HG03108 (cell line): ENCODE measurements around the gene EBF4.
"Not testable (repeated sequence)": the region's sequence is repeated elsewhere in the genome, so short reads cannot be mapped to it uniquely, and the experiment has no call there.

Experiments used
- ATAC-seq: cut with Tn5 transposase; IDR thresholded peaks from one replicate; pipeline ENCODE4 v1.9.1; 2021; ENCODE audit warnings: moderate library complexity; ENCODE audit not compliant: unreplicated experiment

Gene EBF4

GRCh38 chr20:2671977-2672376 lies 20.6 kb upstream of the EBF4 start:
- no peak for ATAC-seq

- ATAC-seq, result no peak
These were observed 20.1 kb upstream of the EBF4 start for GRCh38 chr20:2672446-2672845.

GRCh38 chr20:2673453-2673852 lies 19.1 kb upstream of the EBF4 start:
- ATAC-seq, result no peak

GRCh38 chr20:2680046-2680445 lies 12.5 kb upstream of the EBF4 start:
- no peak for ATAC-seq

- ATAC-seq, result not testable (repeated sequence)
These were observed 10.5 kb upstream of the EBF4 start for GRCh38 chr20:2682040-2682439.

GRCh38 chr20:2684817-2685216 lies 7.8 kb upstream of the EBF4 start:
- ATAC-seq, result not testable (repeated sequence)

GRCh38 chr20:2687514-2687913 lies 5.1 kb upstream of the EBF4 start:
- no peak for ATAC-seq

GRCh38 chr20:2688041-2688591 lies 4.5 kb upstream of the EBF4 start:
- ATAC-seq, result no peak

- no peak for ATAC-seq
These were observed 2.4 kb upstream of the EBF4 start for GRCh38 chr20:2690213-2690612.

- ATAC-seq, result no peak
These were observed 1.9 kb upstream of the EBF4 start for GRCh38 chr20:2690718-2691117.

GRCh38 chr20:2691127-2691526 lies 1.5 kb upstream of the EBF4 start:
- ATAC-seq, result no peak

- ATAC-seq, result no peak
These were observed 931 bp upstream of the EBF4 start for GRCh38 chr20:2691663-2692035.

- ATAC-seq, result no peak
These were observed 306 bp downstream of the EBF4 start for GRCh38 chr20:2692886-2693285.

- ATAC-seq, result no peak
These were observed 867 bp downstream of the EBF4 start for GRCh38 chr20:2693286-2694007.

- ATAC-seq, result no peak
These were observed 1.5 kb downstream of the EBF4 start for GRCh38 chr20:2694008-2694471.

- ATAC-seq, result no peak
These were observed 1.9 kb downstream of the EBF4 start for GRCh38 chr20:2694519-2694918.

GRCh38 chr20:2695206-2695983 lies 2.8 kb downstream of the EBF4 start:
- ATAC-seq, result no peak

- ATAC-seq, result not testable (repeated sequence)
These were observed 3.5 kb downstream of the EBF4 start for GRCh38 chr20:2695984-2696525.

- ATAC-seq, result no peak
These were observed 4.1 kb downstream of the EBF4 start for GRCh38 chr20:2696646-2697045.

- ATAC-seq, result no peak
These were observed 5.2 kb downstream of the EBF4 start for GRCh38 chr20:2697768-2698167.

- ATAC-seq, result no peak
These were observed 5.7 kb downstream of the EBF4 start for GRCh38 chr20:2698186-2698817.
